H1 (cell line): ENCODE measurements around the gene CREB3L1. TPM values are rescaled to one million over a fixed set of nuclear protein-coding genes. Genes with fewer than 3 reads are reported as not detected.
A peak's percentile ranks its signal among the peaks of the same experiment; 100 is the strongest.

Experiments used
- CTCF ChIA-PET: fragments of 300-600 bp; sonication (Branson Sonifier 250); formaldehyde crosslinking; loops from one replicate; lab custom pipeline; 2021; ENCODE audit not compliant: partially characterized antibody; lab: Charles Lee
- POLR2A ChIA-PET: fragments of 300-600 bp; sonication (Branson Sonifier 250); formaldehyde crosslinking; loops from one replicate; lab custom pipeline; 2021; ENCODE audit warnings: inconsistent platforms; ENCODE audit not compliant: partially characterized antibody; lab: Charles Lee
- DNase-seq, 2 experiments: peaks; one replicate each; pipeline versions ENCODE4 v3.0.0 to v3.0.0-alpha.2; 2010 to 2022; ENCODE audit warnings: low spot score in 2 of 2, low read depth in 1 of 2, mixed read lengths in 1 of 2
- FAIRE-seq: peaks from 2 replicates; lab custom pipeline; 2011; peaks lifted over from hg19 to GRCh38; lab: Jason Lieb, UNC
- H2AFZ ChIP-seq: 2 replicates; pipeline ENCODE4 v1.8.1; 2012; ENCODE audit warnings: low read length, inconsistent platforms
- H2AK5ac ChIP-seq: 2 replicates; pipeline ENCODE4 v1.6.1; 2013; ENCODE audit warnings: low read depth, low read length
- H2BK120ac ChIP-seq: replicated peaks from 2 replicates; pipeline ENCODE3; 2013; ENCODE audit warnings: low read depth, low read length, inconsistent platforms
- H2BK12ac ChIP-seq: 2 replicates; pipeline ENCODE4 v1.6.1; 2013; ENCODE audit warnings: low read depth, low read length
- H2BK15ac ChIP-seq: 2 replicates; pipeline ENCODE4 v1.6.1; 2013; ENCODE audit warnings: low read length
- H2BK20ac ChIP-seq: 2 replicates; pipeline ENCODE4 v1.6.1; 2013; ENCODE audit warnings: low read length
- H2BK5ac ChIP-seq: 2 replicates; pipeline ENCODE4 v1.6.1; 2013; ENCODE audit warnings: low read depth, low read length
- H3K14ac ChIP-seq: 2 replicates; pipeline ENCODE4 v1.6.1; 2013; ENCODE audit warnings: inconsistent platforms; ENCODE audit not compliant: insufficient read length
- H3K18ac ChIP-seq: 2 replicates; pipeline ENCODE4 v1.6.1; 2013; ENCODE audit warnings: low read length; ENCODE audit errors: extremely low read depth
- H3K23ac ChIP-seq: 2 replicates; pipeline ENCODE4 v1.6.1; 2013; ENCODE audit warnings: inconsistent platforms; ENCODE audit not compliant: insufficient read length
- H3K23me2 ChIP-seq: 2 replicates; pipeline ENCODE4 v1.6.1; 2013; ENCODE audit warnings: low read depth, low read length
- H3K27ac ChIP-seq: 2 replicates; pipeline ENCODE4 v1.6.1; 2011; ENCODE audit warnings: low read depth, low read length, inconsistent platforms
- H3K27me3 ChIP-seq, 4 experiments: replicated peaks in 1 of 4; 1 replicate in 1 of 4; 2 replicates in 3 of 4; pipeline versions ENCODE4 v1.6.1 to v1.8.1; 2011 to 2013; ENCODE audit warnings: low read length in 3 of 4, mild to moderate bottlenecking in 3 of 4, inconsistent platforms in 2 of 4, mixed read lengths in 2 of 4, moderate library complexity in 1 of 4; ENCODE audit not compliant: control insufficient read depth in 3 of 4, insufficient read depth in 3 of 4; ENCODE audit errors: extremely low read depth in 1 of 4
- H3K36me3 ChIP-seq, 4 experiments: 2 replicates each; pipeline versions ENCODE4 v1.6.1 to v1.8.1; 2011 to 2013; ENCODE audit warnings: mild to moderate bottlenecking in 4 of 4, low read length in 3 of 4, moderate library complexity in 2 of 4, control low read depth in 1 of 4, inconsistent platforms in 1 of 4; ENCODE audit not compliant: insufficient read depth in 4 of 4, control insufficient read depth in 2 of 4
- H3K4ac ChIP-seq: replicated peaks from 2 replicates; pipeline ENCODE3; 2013; ENCODE audit warnings: low read length, low read depth, mixed read lengths, inconsistent platforms; ENCODE audit not compliant: insufficient read length
- H3K4me1 ChIP-seq, 4 experiments: replicated peaks in 1 of 4; 1 replicate in 1 of 4; 2 replicates in 3 of 4; pipeline versions ENCODE4 v1.6.1 to v1.8.1; 2011 to 2013; ENCODE audit warnings: low read length in 3 of 4, inconsistent platforms in 2 of 4, mixed read lengths in 1 of 4; ENCODE audit not compliant: insufficient read depth in 4 of 4, control insufficient read depth in 3 of 4
- H3K4me2 ChIP-seq, 2 experiments: 2 replicates each; pipeline versions ENCODE4 v1.6.1 to v1.8.1; 2011 to 2013; ENCODE audit warnings: low read depth in 2 of 2, low read length in 2 of 2, control low read depth in 1 of 2, inconsistent platforms in 1 of 2, mild to moderate bottlenecking in 1 of 2; ENCODE audit not compliant: insufficient read depth in 1 of 2
- H3K4me3 ChIP-seq, 4 experiments: fragments of 200-600, 300-600 bp in 1 of 4; sonication (generic), shearing (Covaris generic), sonication (Bioruptor Twin) in 1 of 4; 2 replicates each; pipeline versions ENCODE4 v1.5.1 to v1.8.1; 2011 to 2016; ENCODE audit warnings: low read length in 4 of 4, low read depth in 3 of 4, control low read depth in 2 of 4, inconsistent platforms in 2 of 4, mild to moderate bottlenecking in 2 of 4, mixed read lengths in 1 of 4, moderate library complexity in 1 of 4; ENCODE audit not compliant: insufficient read depth in 2 of 4; ENCODE audit errors: extremely low read depth in 1 of 4
- H3K56ac ChIP-seq: replicated peaks from 2 replicates; pipeline ENCODE3; 2013; ENCODE audit warnings: low read depth, mild to moderate bottlenecking, mixed read lengths, low read length, inconsistent platforms; ENCODE audit not compliant: insufficient read length
- H3K79me1 ChIP-seq: 2 replicates; pipeline ENCODE4 v1.6.1; 2013; ENCODE audit warnings: low read depth, low read length, control low read depth
- H3K79me2 ChIP-seq, 2 experiments: 2 replicates each; pipeline versions ENCODE4 v1.6.1 to v1.8.1; 2012 to 2013; ENCODE audit warnings: low read length in 2 of 2, mild to moderate bottlenecking in 2 of 2, inconsistent platforms in 1 of 2; ENCODE audit not compliant: insufficient read depth in 2 of 2, control insufficient read depth in 1 of 2
- H3K9ac ChIP-seq, 4 experiments: replicated peaks in 1 of 4; 1 replicate in 1 of 4; 2 replicates in 3 of 4; pipeline versions ENCODE4 v1.6.1 to v1.8.1; 2011 to 2013; ENCODE audit warnings: low read depth in 3 of 4, low read length in 3 of 4, control low read depth in 2 of 4, mild to moderate bottlenecking in 2 of 4, moderate library complexity in 2 of 4, inconsistent platforms in 1 of 4; ENCODE audit errors: extremely low read depth in 1 of 4
- H3K9me3 ChIP-seq, 2 experiments: 2 replicates each; pipeline versions ENCODE4 v1.6.1 to v1.8.1; 2012 to 2013; ENCODE audit warnings: mild to moderate bottlenecking in 2 of 2, moderate library complexity in 2 of 2, control low read depth in 1 of 2, inconsistent platforms in 1 of 2, low read depth in 1 of 2, low read length in 1 of 2, mixed read lengths in 1 of 2; ENCODE audit not compliant: insufficient read depth in 2 of 2
- H4K20me1 ChIP-seq, 2 experiments: replicated peaks in 1 of 2; 2 replicates each; pipeline versions ENCODE3 to v1.8.1; 2011 to 2013; ENCODE audit warnings: inconsistent platforms in 2 of 2, low read length in 2 of 2, mild to moderate bottlenecking in 1 of 2; ENCODE audit not compliant: insufficient read depth in 2 of 2, control insufficient read depth in 1 of 2
- H4K5ac ChIP-seq: 2 replicates; pipeline ENCODE4 v1.6.1; 2013; ENCODE audit warnings: low read length, low read depth, mixed read lengths, inconsistent platforms; ENCODE audit not compliant: insufficient read length
- H4K8ac ChIP-seq: 2 replicates; pipeline ENCODE4 v1.8.0; 2013; ENCODE audit warnings: mild to moderate bottlenecking, moderate library complexity, low read length, inconsistent platforms; ENCODE audit not compliant: insufficient read depth; ENCODE audit errors: extremely low read depth
- H4K91ac ChIP-seq: replicated peaks from 2 replicates; pipeline ENCODE3; 2013; ENCODE audit warnings: low read length, mixed read lengths, inconsistent platforms; ENCODE audit not compliant: insufficient read length
- ASH2L ChIP-seq: fragments of 200-600, 300-600 bp; sonication (generic); IDR thresholded peaks from one replicate; pipeline ENCODE4 v1.7.1; 2017; ENCODE audit warnings: low read length
- BRCA1 ChIP-seq: IDR thresholded peaks from 2 replicates; pipeline ENCODE4 v1.6.1; 2012; ENCODE audit warnings: low read depth, low read length, improper control_type of control experiment
- CBX8 ChIP-seq: fragments of 300-800, 300-1000 bp; sonication (generic); IDR thresholded peaks from 2 replicates; pipeline ENCODE4 v1.7.1; 2016; ENCODE audit warnings: low read depth, low read length, borderline replicate concordance
- CHD2 ChIP-seq: IDR thresholded peaks from 2 replicates; pipeline ENCODE4 v1.6.1; 2012; ENCODE audit warnings: low read length, improper control_type of control experiment
- FOSL1 ChIP-seq: IDR thresholded peaks from 2 replicates; pipeline ENCODE4 v1.6.1; 2011; ENCODE audit warnings: mild to moderate bottlenecking, low read depth, low read length, moderate library complexity; ENCODE audit not compliant: insufficient read depth
- JUN ChIP-seq: IDR thresholded peaks from 2 replicates; pipeline ENCODE4 v1.6.1; 2011; ENCODE audit warnings: low read depth, mild to moderate bottlenecking, improper control_type of control experiment, low read length
- KDM4A ChIP-seq: IDR thresholded peaks from one replicate; pipeline ENCODE4 v1.7.1; 2012; ENCODE audit warnings: low read depth, mild to moderate bottlenecking, moderate library complexity, low read length, inconsistent platforms; ENCODE audit not compliant: severe bottlenecking
- POLR2AphosphoS5 ChIP-seq: IDR thresholded peaks from 2 replicates; pipeline ENCODE4 v1.6.1; 2011; ENCODE audit warnings: low read depth, low read length
- SIX5 ChIP-seq: IDR thresholded peaks from 2 replicates; pipeline ENCODE4 v1.6.1; 2011; ENCODE audit warnings: mild to moderate bottlenecking, low read depth, low read length
- TAF1 ChIP-seq: IDR thresholded peaks from 2 replicates; pipeline ENCODE4 v1.6.1; 2011; ENCODE audit warnings: mild to moderate bottlenecking, low read depth, low read length
- TCF12 ChIP-seq: IDR thresholded peaks from 2 replicates; pipeline ENCODE4 v1.6.1; 2011; ENCODE audit warnings: low read depth, mild to moderate bottlenecking, low read length
- WGBS, 2 experiments: shearing (Covaris generic) in 1 of 2; methylation state at CpG; one replicate each; pipeline versions ENCODE4 v1.1.6 to v1.1.7; 2013 to 2015; ENCODE audit warnings: low lambda C conversion rate in 2 of 2, mixed read lengths in 2 of 2, inconsistent platforms in 1 of 2, low coverage in 1 of 2, missing lambda C conversion rate in 1 of 2; ENCODE audit not compliant: insufficient replicate concordance in 2 of 2, insufficient coverage in 1 of 2, insufficient read length in 1 of 2; ENCODE audit errors: extremely low coverage in 1 of 2, missing lambda C conversion rate in 1 of 2; 5-methylcytosine and 5-hydroxymethylcytosine counted together
- polyA plus RNA-seq, 7 experiments: library from polyadenylated mRNA; depleted of rRNA in 3 of 7; stranded (reverse) in 5 of 7; unstranded in 2 of 7; fragments of >200 nt in 5 of 7; fragments of 200-250 nt in 2 of 7; gene quantifications; 1 replicate in 5 of 7; 2 replicates in 1 of 7; 4 replicates in 1 of 7; pipeline versions ENCODE4 v1.2.1 to v1.2.3, GENCODE V29; 2011 to 2013; ENCODE audit warnings: missing spikeins in 2 of 7, mixed read lengths in 2 of 7
- total RNA-seq: library from RNA; stranded (reverse); fragmentation: NEBNext Ultra II Directional; extraction: Animal tissue kit (Norgen Biotek cat#: 25700); gene quantifications from 2 replicates; pipeline ENCODE4 v1.2.1, GENCODE V29; 2021

CREB3L1 gene
- total and polyA plus RNA-seq, 2 of the 8 experiments (the other 6 are each of a cell fraction or from before 2014, with no cell fraction given), result 4.1 to 12.7 TPM

- POLR2A ChIA-PET, result interaction anchor here (0.9 to 7.1 kb wide), 19 partner anchors 11 to 176 kb away, joined by 3 to 127 read pairs (median 6); partner anchors contain the start of genes CREB3L1 and PHF21A
- H3K9ac ChIP-seq, result peak overlapping the region in 1 of 4 experiments; percentile 38; a peak in 2 of 7 replicates
- peak overlapping the region; percentile 93; the same call in 1 of the 2 replicates for H2BK15ac ChIP-seq
- peak overlapping the region; percentile 68 for H2BK12ac ChIP-seq
- no peaks in the 10 kb centered on the region for H3K27me3 ChIP-seq
- H3K9me3 ChIP-seq, result no peaks in the 10 kb centered on the region
- peaks cover 14% of the 10 kb centered on the region; the same call in 1 of the 2 replicates for H3K23me2 ChIP-seq
- peak overlapping the region; percentile 18; the same call in 1 of the 2 replicates for H2AFZ ChIP-seq
- H4K8ac ChIP-seq, result peak overlapping the region; percentile 77
- 0 out of 4 replicates have a peak, but pooled peaks cover 0 to 3% of the 10 kb centered on the region in 2 experiments for H3K79me2 ChIP-seq
- CTCF ChIA-PET, result interaction anchor here (0.5 to 38.0 kb wide), 24 partner anchors 8 to 427 kb away, joined by 3 to 858 read pairs (median 5); partner anchors contain the start of genes CHRM4 and CREB3L1
- peak overlapping the region; percentile 72 to 95 for H3K4me2 ChIP-seq
- H3K27ac ChIP-seq, result peak overlapping the region; percentile 67; the same call in 1 of the 2 replicates
- H3K4me3 ChIP-seq, result peak overlapping the region; percentile 11 to 67 (median 40); a peak in 5 of 8 replicates
- peak overlapping the region; percentile 39 for H4K5ac ChIP-seq
- H3K14ac ChIP-seq, result no peak overlapping the region
- FAIRE-seq (no peak), DNase-seq (peak; percentile 86 to 95)
- WGBS, 2 experiments, result 31% methylated on average over 26 of the region's 26 CpGs; no CpG with 5 or more reads in 1 of the 2 experiments
- peak overlapping the region; percentile 86; the same call in 1 of the 2 replicates for H2BK20ac ChIP-seq
- no peak overlapping the region for H2BK120ac ChIP-seq
- H4K91ac ChIP-seq, result peak overlapping the region; percentile 86
- no peaks in the 10 kb centered on the region for H4K20me1 ChIP-seq
- no peak overlapping the region for H3K56ac ChIP-seq
- no peak overlapping the region for H3K23ac ChIP-seq
- no peaks in the 10 kb centered on the region for H3K36me3 ChIP-seq
- peaks cover 13 to 38% (median 25%) of the 10 kb centered on the region in 4 experiments for H3K4me1 ChIP-seq
- H3K4ac ChIP-seq, result no peak overlapping the region
- 0 out of 2 replicates have a peak, but pooled peaks cover 4% of the 10 kb centered on the region for H3K79me1 ChIP-seq
- H2AK5ac ChIP-seq, result 0 out of 2 replicates have a peak overlapping the region, but pooled peaks have one; percentile 46
- H3K18ac ChIP-seq, result peak overlapping the region; percentile 60
- H2BK5ac ChIP-seq, result peak overlapping the region; percentile 80; the same call in 1 of the 2 replicates
- TF ChIP-seq FOSL1 (no peak), ASH2L (no peak), SIX5 (no peak), TCF12 (peak; percentile 77; the same call in 1 of the 2 replicates), TAF1 (peak; percentile 43; the same call in 1 of the 2 replicates), JUN (peak; percentile 97), KDM4A (no peak), BRCA1 (no peak), CBX8 (no peak), CHD2 (no peak), POLR2AphosphoS5 (peak; percentile 33; the same call in 1 of the 2 replicates)
These were observed 19.3 kb downstream of the CREB3L1 start for GRCh38 chr11:46296528-46297448.
